ENCODE measurements around the gene CTCF.
A peak's percentile ranks its signal among the peaks of the same experiment; 100 is the strongest.

GRCh38 chr16:67537270-67537635, 25.1 kb upstream of the CTCF start:
- TF ChIP-seq CTCF (IDR thresholded peaks at IDR 0.05), result no peak
- peak in 1 of 2 donors; percentile 56 for TF ChIP-seq POLR2AphosphoS5 (IDR thresholded peaks at IDR 0.05; ENCODE audit: insufficient read depth in 1 of 2, low read depth in 1 of 2)
